AG08396 (cell line): ENCODE measurements around the gene RMRP.
"Not testable (repeated sequence)": the region's sequence is repeated elsewhere in the genome, so short reads cannot be mapped to it uniquely, and the experiment has no call there.

Experiments used
- DNase-seq: peaks from one replicate; pipeline ENCODE4 v3.0.0; 2012; ENCODE audit warnings: low spot score, mixed read lengths

The RMRP gene

GRCh38 chr9:35664531-35665470, 7.0 kb upstream of the RMRP start, which contains the start of gene ARHGEF39:
ARHGEF39 (minus strand) TSS chr9:35665195; CDS start chr9:35665169, 26 bp downstream.
- DNase-seq = peak; percentile 95

- DNase-seq = no peak
Observed at GRCh38 chr9:35662437-35662836, 4.6 kb upstream of the RMRP start.

- DNase-seq = no peak
Observed at GRCh38 chr9:35661756-35662350, 4.0 kb upstream of the RMRP start.

- peak; percentile 49 for DNase-seq
Observed at GRCh38 chr9:35660966-35661415, 3.2 kb upstream of the RMRP start.

GRCh38 chr9:35659340-35659739, 1.5 kb upstream of the RMRP start:
- DNase-seq = peak; percentile 47

- peak; percentile 58 for DNase-seq
Observed at GRCh38 chr9:35658968-35659220, 1.1 kb upstream of the RMRP start.

- DNase-seq = peak; percentile 97
Observed at GRCh38 chr9:35658137-35658967, 533 bp upstream of the RMRP start, which contains the start of gene CCDC107. CCDC107 (plus strand) TSS chr9:35658292; CDS start chr9:35658380, 88 bp downstream.

- no peak for DNase-seq
Observed at GRCh38 chr9:35656831-35657545, 831 bp downstream of the RMRP start.

- DNase-seq = no peak
Observed at GRCh38 chr9:35656348-35656747, 1.5 kb downstream of the RMRP start.

- DNase-seq = no peak
Observed at GRCh38 chr9:35653611-35654010, 4.2 kb downstream of the RMRP start.

GRCh38 chr9:35652829-35653209, 5.0 kb downstream of the RMRP start:
- no peak for DNase-seq

GRCh38 chr9:35651956-35652828, 5.6 kb downstream of the RMRP start:
- DNase-seq = no peak

GRCh38 chr9:35650341-35651158, 7.3 kb downstream of the RMRP start, which contains the start of gene SIT1:
SIT1 (minus strand) TSS chr9:35650931; CDS start chr9:35650853, 78 bp downstream.
- DNase-seq = no peak

- no peak for DNase-seq
Observed at GRCh38 chr9:35649431-35650340, 8.1 kb downstream of the RMRP start.

GRCh38 chr9:35646533-35647265, 11.1 kb downstream of the RMRP start:
- DNase-seq = peak; percentile 95

- no peak for DNase-seq
Observed at GRCh38 chr9:35646153-35646532, 11.7 kb downstream of the RMRP start.

GRCh38 chr9:35645736-35646135, 12.1 kb downstream of the RMRP start:
- DNase-seq = not testable (repeated sequence)

- DNase-seq = no peak
Observed at GRCh38 chr9:35643046-35643445, 14.8 kb downstream of the RMRP start.
